Measurements from ENCODE around the gene CCDC40. TPM values are rescaled to one million over a fixed set of nuclear protein-coding genes. Genes with fewer than 3 reads are reported as not detected.
A peak's percentile ranks its signal among the peaks of the same experiment; 100 is the strongest.

Gene CCDC40
- total RNA-seq, 1 donor = 3.0 TPM

DNA sequence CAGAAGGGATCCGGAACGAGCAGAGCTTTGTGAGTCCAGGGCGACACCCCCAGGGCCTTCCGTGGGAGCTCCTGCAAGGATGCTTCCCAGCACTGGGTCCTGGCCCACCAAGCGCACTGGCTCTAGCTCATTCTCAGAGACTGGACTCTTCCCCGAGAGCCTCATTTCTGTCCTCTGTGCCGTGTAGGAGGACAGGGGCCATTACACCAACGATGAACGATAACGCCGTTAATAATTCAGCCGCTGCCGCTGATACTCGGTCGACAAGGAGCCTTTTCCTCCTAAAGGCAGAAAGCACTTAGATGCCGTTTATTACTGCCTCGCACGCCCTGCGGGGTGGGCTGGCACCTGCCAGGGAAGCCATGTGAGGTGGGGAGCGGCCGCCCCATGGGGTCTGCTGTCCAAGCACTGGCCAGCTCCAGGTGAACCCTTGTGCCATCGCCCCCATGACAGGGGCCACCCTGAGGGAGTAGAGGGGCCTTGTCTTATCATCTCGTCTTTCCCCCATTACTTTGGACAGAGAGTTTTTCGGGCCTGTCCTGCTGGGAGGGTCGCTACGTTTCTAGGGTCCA, 34.3 kb upstream of the CCDC40 start:
- TF ChIP-seq CTCF (IDR thresholded peaks at IDR 0.05; ENCODE audit: insufficient read depth, low read length) = no peak
- no peak overlapping the region for H3K4me3 ChIP-seq (ENCODE audit: low read depth, low read length)
- no peak for DNase-seq (ENCODE audit: low read depth)

GRCh38 chr17:80002690-80003490, 33.6 kb upstream of the CCDC40 start:
- TF ChIP-seq CTCF (IDR thresholded peaks at IDR 0.05; ENCODE audit: insufficient read depth, low read length) = no peak
- DNase-seq (ENCODE audit: low read depth) = no peak
- no peak overlapping the region for H3K4me3 ChIP-seq (ENCODE audit: low read depth, low read length)

DNA sequence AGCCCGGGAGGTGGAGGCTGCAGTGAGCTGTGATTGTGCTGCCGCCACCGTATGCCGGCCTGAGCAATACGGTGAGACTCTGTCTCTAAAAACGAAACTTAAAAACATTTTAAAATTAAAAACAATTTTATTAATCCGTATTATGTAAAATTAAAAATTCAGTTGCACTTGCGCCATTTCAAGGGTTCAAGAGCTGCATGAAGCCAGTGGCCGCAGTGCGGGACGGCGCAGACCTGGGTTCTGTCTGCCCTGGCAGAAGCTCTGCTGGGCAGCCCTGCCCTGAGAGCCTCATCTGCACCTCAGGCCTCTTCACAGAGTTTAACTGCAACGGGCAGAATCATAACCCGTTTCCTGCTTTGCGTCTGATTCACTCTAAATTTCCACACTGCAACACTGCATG, 32.5 kb upstream of the CCDC40 start:
- no peak for TF ChIP-seq CTCF (IDR thresholded peaks at IDR 0.05; ENCODE audit: insufficient read depth, low read length)
- no peak overlapping the region for H3K4me3 ChIP-seq (ENCODE audit: low read depth, low read length)
- no peak for DNase-seq (ENCODE audit: low read depth)

DNA sequence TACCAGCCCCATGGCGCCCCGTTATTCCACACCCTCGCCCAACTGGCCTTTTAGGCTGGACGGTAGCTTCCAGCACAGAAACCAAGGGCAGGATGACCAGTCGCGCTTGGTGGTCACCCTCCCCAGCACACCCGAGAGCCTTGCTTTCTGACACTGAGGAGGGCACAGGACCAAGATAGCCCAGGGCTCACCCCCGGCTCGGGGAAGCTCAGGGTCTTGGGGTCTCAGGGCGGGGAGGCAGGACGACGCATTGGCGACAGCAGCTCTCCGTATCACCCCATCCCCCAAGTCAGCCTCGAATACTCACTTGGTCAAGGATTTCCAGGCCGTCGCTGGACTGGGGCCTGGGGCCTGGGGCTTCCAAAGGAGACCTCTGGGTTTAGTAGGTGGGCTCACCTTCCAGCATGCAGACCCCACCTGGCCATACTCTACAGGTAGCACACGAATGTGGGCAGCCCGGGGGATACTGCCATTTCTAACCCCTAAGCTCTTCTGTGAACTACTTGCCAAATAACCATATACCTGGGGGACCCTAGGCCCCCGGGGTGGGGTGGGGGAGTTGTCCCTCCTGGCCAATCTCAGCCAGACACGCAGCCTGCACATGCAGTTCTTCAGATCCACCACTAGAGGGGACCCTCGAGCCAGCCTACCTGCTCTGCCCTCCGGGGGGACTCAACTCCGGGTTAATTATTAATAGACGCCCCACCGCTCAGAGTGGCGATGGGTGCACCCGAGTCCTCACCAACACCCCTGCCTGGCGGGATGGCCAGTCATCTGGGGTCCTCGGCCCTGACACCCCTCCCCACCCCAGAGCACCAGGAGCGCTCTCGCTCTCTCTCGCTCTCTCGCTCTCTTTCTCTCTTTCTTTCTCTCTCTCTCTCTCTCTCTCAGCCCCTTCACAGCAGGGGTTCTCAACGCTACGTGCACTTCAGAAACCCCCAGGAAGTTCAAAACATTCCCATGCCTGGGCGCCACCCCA, 30.8 kb upstream of the CCDC40 start:
- DNase-seq (ENCODE audit: low read depth) = peak; percentile 46
- TF ChIP-seq CTCF (IDR thresholded peaks at IDR 0.05; ENCODE audit: insufficient read depth, low read length) = peak; percentile 98
- H3K4me3 ChIP-seq (ENCODE audit: low read depth, low read length) = no peak overlapping the region

DNA sequence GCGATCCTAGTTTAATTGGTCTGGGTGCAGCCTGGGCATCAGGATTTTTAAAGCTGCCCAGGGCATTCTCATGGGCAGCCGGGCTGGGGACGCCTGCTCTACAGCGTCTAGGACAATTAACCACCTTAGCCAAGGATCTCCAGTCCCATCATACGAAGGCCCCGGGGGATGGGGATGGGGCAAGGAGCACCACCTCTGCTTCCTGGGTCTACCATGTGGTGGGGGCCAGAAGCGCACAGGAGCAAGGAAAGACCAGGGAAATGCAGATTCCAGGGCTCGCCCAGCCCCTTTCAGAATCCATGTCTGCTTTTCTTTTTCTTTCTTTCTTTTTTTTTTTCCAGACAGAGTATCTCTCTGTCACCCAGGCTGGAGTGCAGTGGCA, 30.1 kb upstream of the CCDC40 start:
- no peak for TF ChIP-seq CTCF (IDR thresholded peaks at IDR 0.05; ENCODE audit: insufficient read depth, low read length)
- H3K4me3 ChIP-seq (ENCODE audit: low read depth, low read length) = no peak overlapping the region
- no peak for DNase-seq (ENCODE audit: low read depth)

- no peak for DNase-seq (ENCODE audit: low read depth)
- no peak overlapping the region for H3K4me3 ChIP-seq (ENCODE audit: low read depth, low read length)
Observed at GRCh38 chr17:80006811-80007752, 29.4 kb upstream of the CCDC40 start.

More at GRCh38 chr17:80006811-80007752, 29.4 kb upstream of the CCDC40 start:
- no peak for TF ChIP-seq CTCF (IDR thresholded peaks at IDR 0.05; ENCODE audit: insufficient read depth, low read length)
